Activated CD8-positive, alpha-beta memory T cell treated with anti-CD3 and anti-CD28 coated beads, Interleukin-2, amount 50 U/mL, for 1 hour (primary cell): ENCODE data around the gene ARID1A.
"Not testable (repeated sequence)": the region's sequence is repeated elsewhere in the genome, so short reads cannot be mapped to it uniquely, and the experiment has no call there.

ENCODE experiments used
- DNase-seq: peaks from one replicate; pipeline ENCODE4 v3.0.0-alpha.2; 2020; ENCODE audit errors: extremely low read depth

Gene ARID1A

GRCh38 chr1:26697978-26698849, 2.4 kb downstream of the ARID1A start:
- DNase-seq = no peak

- DNase-seq = no peak
These were observed 4.9 kb downstream of the ARID1A start for GRCh38 chr1:26700711-26701110.

GRCh38 chr1:26701266-26701994, 5.6 kb downstream of the ARID1A start:
- DNase-seq = no peak

- no peak for DNase-seq
These were observed 6.3 kb downstream of the ARID1A start for GRCh38 chr1:26701995-26702679.

- no peak for DNase-seq
These were observed 6.8 kb downstream of the ARID1A start for GRCh38 chr1:26702680-26703038.

GRCh38 chr1:26703478-26703877, 7.7 kb downstream of the ARID1A start:
- DNase-seq = no peak

- no peak for DNase-seq
These were observed 8.8 kb downstream of the ARID1A start for GRCh38 chr1:26704629-26705028.

GRCh38 chr1:26705227-26705626, 9.4 kb downstream of the ARID1A start:
- DNase-seq = not testable (repeated sequence)

- DNase-seq = no peak
These were observed 10.0 kb downstream of the ARID1A start for GRCh38 chr1:26705788-26706311.

- no peak for DNase-seq
These were observed 10.5 kb downstream of the ARID1A start for GRCh38 chr1:26706315-26706714.

GRCh38 chr1:26710811-26711210, 15.0 kb downstream of the ARID1A start:
- DNase-seq = no peak

GRCh38 chr1:26711777-26712176, 16.0 kb downstream of the ARID1A start:
- DNase-seq = no peak

- DNase-seq = no peak
These were observed 21.2 kb downstream of the ARID1A start for GRCh38 chr1:26717017-26717491.

GRCh38 chr1:26719205-26719604, 23.4 kb downstream of the ARID1A start:
- no peak for DNase-seq

- DNase-seq = no peak
These were observed 26.0 kb downstream of the ARID1A start for GRCh38 chr1:26721669-26722355.

- DNase-seq = no peak
These were observed 27.5 kb downstream of the ARID1A start for GRCh38 chr1:26723013-26723991.

GRCh38 chr1:26724118-26724517, 28.3 kb downstream of the ARID1A start:
- DNase-seq = no peak

- no peak for DNase-seq
These were observed 29.1 kb downstream of the ARID1A start for GRCh38 chr1:26724926-26725325.

- not testable (repeated sequence) for DNase-seq
These were observed 30.1 kb downstream of the ARID1A start for GRCh38 chr1:26725904-26726303.

GRCh38 chr1:26726784-26727183, 31.0 kb downstream of the ARID1A start:
- no peak for DNase-seq
